ENCODE measurements around the gene GABRA1.

Gene GABRA1

GRCh38 chr5:161847941-161848391 is at the start of gene GABRA1:
GABRA1 (plus strand) TSS chr5:161848120; CDS start chr5:161850811, 2,691 bp downstream.
- no peak for DNase-seq

- DNase-seq: no peak
Observed at GRCh38 chr5:161799316-161799715, 48.6 kb upstream of the GABRA1 start.

GRCh38 chr5:161804263-161804662 is 43.7 kb upstream of the GABRA1 start:
- DNase-seq: no peak

- no peak for DNase-seq
Observed at GRCh38 chr5:161846746-161847145, 1.2 kb upstream of the GABRA1 start.

GRCh38 chr5:161847447-161847846 is 473 bp upstream of the GABRA1 start:
- DNase-seq: no peak

GRCh38 chr5:161850491-161850890 is 2.6 kb downstream of the GABRA1 start:
- no peak for DNase-seq

GRCh38 chr5:161851691-161852299 is 3.9 kb downstream of the GABRA1 start:
- DNase-seq: no peak

- no peak for DNase-seq
Observed at GRCh38 chr5:161857358-161857757, 9.4 kb downstream of the GABRA1 start.

GRCh38 chr5:161863259-161863658 is 15.3 kb downstream of the GABRA1 start:
- DNase-seq: no peak

GRCh38 chr5:161863811-161864210 is 15.9 kb downstream of the GABRA1 start:
- DNase-seq: no peak

GRCh38 chr5:161865510-161865909 is 17.6 kb downstream of the GABRA1 start:
- no peak for DNase-seq

GRCh38 chr5:161889971-161890370 is 42.1 kb downstream of the GABRA1 start:
- no peak for DNase-seq

- no peak for DNase-seq
Observed at GRCh38 chr5:161895514-161895913, 47.6 kb downstream of the GABRA1 start.

GRCh38 chr5:161897033-161897432 is 49.1 kb downstream of the GABRA1 start:
- no peak for DNase-seq

- DNase-seq: no peak
Observed at GRCh38 chr5:161899590-161899989, 51.7 kb downstream of the GABRA1 start.

GRCh38 chr5:161900981-161901380 is 53.1 kb downstream of the GABRA1 start:
- DNase-seq: no peak

- no peak for DNase-seq
Observed at GRCh38 chr5:161921781-161922180, 73.9 kb downstream of the GABRA1 start.

GRCh38 chr5:161924270-161924669 is 76.3 kb downstream of the GABRA1 start:
- DNase-seq: no peak

GRCh38 chr5:161925960-161926359 is 78.0 kb downstream of the GABRA1 start:
- no peak for DNase-seq

GRCh38 chr5:161934486-161934885 is 86.6 kb downstream of the GABRA1 start:
- no peak for DNase-seq

- no peak for DNase-seq
Observed at GRCh38 chr5:161944974-161945373, 97.1 kb downstream of the GABRA1 start.

GRCh38 chr5:161946911-161947310 is 99.0 kb downstream of the GABRA1 start:
- no peak for DNase-seq
